GM18519 (cell line): ENCODE data around the gene S100A1.

Experiments used
- ATAC-seq: cut with Tn5 transposase; IDR thresholded peaks from one replicate; pipeline ENCODE4 v1.9.1; 2021; ENCODE audit warnings: mild to moderate bottlenecking, moderate library complexity; ENCODE audit not compliant: unreplicated experiment, low FRiP score

The S100A1 gene

GRCh38 chr1:153609585-153609907 is 18.7 kb upstream of the S100A1 start:
- no peak for ATAC-seq

- ATAC-seq: no peak
These were observed 17.9 kb upstream of the S100A1 start for GRCh38 chr1:153610334-153610733.

- ATAC-seq: no peak
These were observed 17.4 kb upstream of the S100A1 start for GRCh38 chr1:153610811-153611301.

- ATAC-seq: no peak
These were observed 16.9 kb upstream of the S100A1 start for GRCh38 chr1:153611356-153611755.

GRCh38 chr1:153612111-153612754 is 16.0 kb upstream of the S100A1 start:
- no peak for ATAC-seq

- no peak for ATAC-seq
These were observed 15.4 kb upstream of the S100A1 start, which contains the start of gene S100A16 for GRCh38 chr1:153612755-153613331. Gene S100A16 (minus strand): TSS chr1:153613137. CDS start chr1:153608151, 4,986 bp downstream.

- no peak for ATAC-seq
These were observed 14.8 kb upstream of the S100A1 start for GRCh38 chr1:153613406-153613805.

- ATAC-seq: no peak
These were observed 13.9 kb upstream of the S100A1 start for GRCh38 chr1:153614189-153614900.

GRCh38 chr1:153614906-153615305 is 13.3 kb upstream of the S100A1 start:
- no peak for ATAC-seq

GRCh38 chr1:153615406-153615805 is 12.8 kb upstream of the S100A1 start:
- no peak for ATAC-seq

- ATAC-seq: no peak
These were observed 11.9 kb upstream of the S100A1 start, which contains the start of gene S100A14 for GRCh38 chr1:153616144-153616916. Gene S100A14 (minus strand): TSS chr1:153616325. CDS start chr1:153615858, 467 bp downstream.

- no peak for ATAC-seq
These were observed 11.3 kb upstream of the S100A1 start for GRCh38 chr1:153616917-153617311.

- no peak for ATAC-seq
These were observed 10.6 kb upstream of the S100A1 start for GRCh38 chr1:153617663-153618062.

GRCh38 chr1:153619171-153619570 is 9.1 kb upstream of the S100A1 start:
- no peak for ATAC-seq

- ATAC-seq: no peak
These were observed 5.1 kb upstream of the S100A1 start for GRCh38 chr1:153623101-153623500.

- ATAC-seq: no peak
These were observed 3.1 kb upstream of the S100A1 start for GRCh38 chr1:153624965-153625611.

GRCh38 chr1:153626477-153626903 is 1.7 kb upstream of the S100A1 start:
- no peak for ATAC-seq

GRCh38 chr1:153626904-153627714 is 1.1 kb upstream of the S100A1 start, which contains the start of gene S100A13:
Gene S100A13 (minus strand): TSS chr1:153627505. CDS start chr1:153626472, 1,033 bp downstream.
- ATAC-seq: no peak

GRCh38 chr1:153628638-153629342 is 556 bp downstream of the S100A1 start:
- ATAC-seq: no peak
